GM23338 (cell line): ENCODE data around the gene MAP4K5. TPM values are rescaled to one million over a fixed set of nuclear protein-coding genes. Genes with fewer than 3 reads are reported as not detected.

ENCODE experiments used
- ATAC-seq: fragments of 200-7000 bp; cut with Tn5 transposase; 3 replicates; pipeline ENCODE4 v1.9.1; 2020
- DNase-seq: peaks from one replicate; pipeline ENCODE4 v3.0.0-alpha.2; 2015; ENCODE audit warnings: low spot score
- H2AFZ ChIP-seq: fragments of 200-600 bp; sonication (generic); 2 replicates; pipeline ENCODE4 v1.8.0; 2016; ENCODE audit warnings: antibody characterized with exemption, mild to moderate bottlenecking, moderate library complexity
- H3F3A ChIP-seq: fragments of 200-600 bp; sonication (generic); replicated peaks from 2 replicates; pipeline ENCODE4 v1.8.0; 2017; ENCODE audit warnings: antibody characterized with exemption, mixed run types, low read depth
- H3K27ac ChIP-seq: fragments of 200-600 bp; sonication (generic); 2 replicates; pipeline ENCODE4 v1.6.1; 2016; ENCODE audit warnings: low read depth
- H3K27me3 ChIP-seq: fragments of 200-600 bp; sonication (generic); 2 replicates; pipeline ENCODE4 v1.8.0; 2016; ENCODE audit warnings: mild to moderate bottlenecking, mixed run types, moderate library complexity; ENCODE audit not compliant: insufficient read depth
- H3K36me3 ChIP-seq: fragments of 200-600 bp; sonication (generic); 2 replicates; pipeline ENCODE4 v1.8.0; 2016; ENCODE audit warnings: mild to moderate bottlenecking; ENCODE audit not compliant: insufficient read depth
- H3K4me1 ChIP-seq: fragments of 200-600 bp; sonication (generic); 2 replicates; pipeline ENCODE4 v1.8.0; 2016; ENCODE audit warnings: mild to moderate bottlenecking, moderate library complexity; ENCODE audit not compliant: insufficient read depth
- H3K4me2 ChIP-seq: fragments of 200-600 bp; sonication (generic); 2 replicates; pipeline ENCODE4 v1.7.1; 2017; ENCODE audit warnings: mixed run types
- H3K4me3 ChIP-seq: fragments of 200-600 bp; sonication (generic); 2 replicates; pipeline ENCODE4 v1.6.1; 2016; ENCODE audit warnings: mixed run types
- H3K79me2 ChIP-seq: fragments of 200-600 bp; sonication (generic); replicated peaks from 2 replicates; pipeline ENCODE4 v1.8.0; 2017; ENCODE audit warnings: mild to moderate bottlenecking; ENCODE audit not compliant: insufficient read depth
- H3K9me2 ChIP-seq: fragments of 200-600 bp; sonication (generic); 2 replicates; pipeline ENCODE4 v1.8.0; 2017; ENCODE audit not compliant: insufficient read depth
- H4K20me1 ChIP-seq: fragments of 200-600 bp; sonication (generic); replicated peaks from 2 replicates; pipeline ENCODE4 v1.8.0; 2017; ENCODE audit warnings: mild to moderate bottlenecking; ENCODE audit not compliant: insufficient read depth
- H3K27ac Mint-ChIP-seq: 2 replicates; pipeline ENCODE4 v1.8.0; 2020; ENCODE audit warnings: inconsistent platforms, mild to moderate bottlenecking, moderate library complexity, mixed read lengths
- H3K27me3 Mint-ChIP-seq: 3 replicates; pipeline ENCODE4 v1.8.0; 2022; ENCODE audit warnings: low read depth, mild to moderate bottlenecking, moderate library complexity, mixed read lengths, inconsistent platforms; ENCODE audit not compliant: insufficient read depth, poor library complexity
- H3K36me3 Mint-ChIP-seq: 3 replicates; pipeline ENCODE4 v1.8.0; 2021; ENCODE audit warnings: low read depth, mild to moderate bottlenecking, inconsistent platforms, moderate library complexity, mixed read lengths
- H3K4me1 Mint-ChIP-seq: 3 replicates; pipeline ENCODE4 v1.8.0; 2020; ENCODE audit warnings: mild to moderate bottlenecking, inconsistent platforms, mixed read lengths
- H3K4me3 Mint-ChIP-seq: 3 replicates; pipeline ENCODE4 v1.8.0; 2021; ENCODE audit warnings: moderate library complexity, mild to moderate bottlenecking, inconsistent platforms, mixed read lengths
- H3K9me3 Mint-ChIP-seq: 3 replicates; pipeline ENCODE4 v1.8.0; 2020; ENCODE audit warnings: moderate library complexity, mild to moderate bottlenecking, inconsistent platforms, mixed read lengths
- CREB1 ChIP-seq: fragments of 250-450 bp; sonication (Bioruptor Pico); IDR thresholded peaks from 2 replicates; pipeline ENCODE4 v1.5.0; 2020; ENCODE audit warnings: low read depth, mild to moderate bottlenecking, moderate library complexity
- CTCF ChIP-seq, 2 experiments: fragments of 200-600 bp in 1 of 2; sonication (generic) in 1 of 2; conservative IDR thresholded peaks; 2 replicates each; pipeline versions ENCODE4 v1.5.1 to v1.6.1; 2016 to 2017; ENCODE audit warnings: antibody characterized with exemption in 2 of 2, low read depth in 2 of 2, mild to moderate bottlenecking in 2 of 2, moderate library complexity in 1 of 2
- ETS1 ChIP-seq: IDR thresholded peaks from 2 replicates; pipeline ENCODE4 v1.6.1; 2016; ENCODE audit warnings: antibody characterized with exemption
- EZH2 ChIP-seq: fragments of 200-600 bp; sonication (generic); IDR thresholded peaks from one replicate; pipeline ENCODE4 v1.8.0; 2017; ENCODE audit warnings: antibody characterized with exemption, mild to moderate bottlenecking, low read depth; ENCODE audit not compliant: unreplicated experiment
- EZH2phosphoT487 ChIP-seq: fragments of 200-600 bp; sonication (generic); IDR thresholded peaks from one replicate; pipeline ENCODE4 v1.8.1; 2018; ENCODE audit warnings: antibody characterized with exemption; ENCODE audit not compliant: unreplicated experiment
- JUNB ChIP-seq: IDR thresholded peaks from one replicate; pipeline ENCODE4 v1.6.1; 2016; ENCODE audit warnings: antibody characterized with exemption; ENCODE audit not compliant: unreplicated experiment
- NANOG ChIP-seq: IDR thresholded peaks from 2 replicates; pipeline ENCODE4 v1.6.1; 2016; ENCODE audit warnings: antibody characterized with exemption, borderline replicate concordance
- POLR2AphosphoS5 ChIP-seq: IDR thresholded peaks from 2 replicates; pipeline ENCODE4 v1.6.1; 2016; ENCODE audit warnings: antibody characterized with exemption, low read depth
- REST ChIP-seq: IDR thresholded peaks from one replicate; pipeline ENCODE4 v1.6.1; 2018; ENCODE audit warnings: antibody characterized with exemption; ENCODE audit not compliant: unreplicated experiment
- STAT1 ChIP-seq: IDR thresholded peaks from one replicate; pipeline ENCODE4 v1.6.1; 2016; ENCODE audit warnings: antibody characterized with exemption; ENCODE audit not compliant: unreplicated experiment
- ZNF114 ChIP-seq: fragments of 250-450 bp; sonication (Bioruptor Pico); IDR thresholded peaks from 2 replicates; pipeline ENCODE4 v1.5.0; 2020; ENCODE audit warnings: mild to moderate bottlenecking, moderate library complexity
- ZNF331 ChIP-seq: fragments of 250-450 bp; sonication (Bioruptor Pico); IDR thresholded peaks from 2 replicates; pipeline ENCODE4 v1.5.0; 2020; ENCODE audit warnings: low read depth, mild to moderate bottlenecking, moderate library complexity
- ZNF462 ChIP-seq: fragments of 250-450 bp; sonication (Bioruptor Pico); IDR thresholded peaks from 2 replicates; pipeline ENCODE4 v1.5.0; 2020; ENCODE audit warnings: mild to moderate bottlenecking, moderate library complexity
- polyA plus RNA-seq: library from polyadenylated mRNA; unstranded; fragments of >200 nt; fragmentation: Nextera tagmentation; extraction: Ambion mirVana; gene quantifications from 2 replicates; pipeline ENCODE4 v1.2.1, GENCODE V29; 2016
- total RNA-seq: library from RNA; depleted of rRNA; stranded (reverse); fragments of >200 nt; shearing (Covaris generic); gene quantifications from 2 replicates; pipeline ENCODE4 v1.2.3, GENCODE V29; 2014

MAP4K5 gene
- total and polyA plus RNA-seq, 2 experiments from 2014 or later = 71.4 to 74.6 TPM

GRCh38 chr14:50389668-50390441 is 142.5 kb downstream of the MAP4K5 start:
- Histone ChIP-seq H3K36me3 (no peaks in the 10 kb centered on the region), H3F3A (no peaks in the 10 kb centered on the region), H3K27me3 (peaks cover 2% of the 10 kb centered on the region; the same call in 1 of the 2 replicates), H3K27ac (no peak overlapping the region), H3K9me2 (no peaks in the 10 kb centered on the region), H3K4me2 (no peak overlapping the region), H4K20me1 (no peaks in the 10 kb centered on the region), H3K4me1 (0 out of 2 replicates have a peak, but pooled peaks cover 4% of the 10 kb centered on the region), H3K4me3 (no peak overlapping the region), H2AFZ (no peak overlapping the region), H3K79me2 (no peaks in the 10 kb centered on the region)
- no peak for ATAC-seq
- Mint-ChIP-seq H3K4me3 (no peak overlapping the region), H3K9me3 (no peaks in the 10 kb centered on the region), H3K36me3 (no peaks in the 10 kb centered on the region), H3K27ac (no peak overlapping the region), H3K4me1 (peaks cover 3% of the 10 kb centered on the region), H3K27me3 (peaks cover 4% of the 10 kb centered on the region)
- DNase-seq = no peak
- TF ChIP-seq EZH2 (no peak), CTCF (conservative IDR thresholded peaks at IDR 0.05; ENCODE audit: low read depth in 2 of 2) (no peak), CREB1 (CRISPR knock-in tag) (no peak), ZNF114 (CRISPR knock-in tag) (no peak), REST (no peak), POLR2AphosphoS5 (no peak), ETS1 (no peak), EZH2phosphoT487 (no peak), NANOG (no peak), ZNF462 (no peak), ZNF331 (CRISPR knock-in tag) (no peak), STAT1 (no peak), JUNB (no peak)
